Eye (tissue), 1 donor: ENCODE data around the gene RANBP1.

Source experiments
- DNase-seq: peaks from one replicate; pipeline ENCODE4 v3.0.0-alpha.2; 2015

Gene RANBP1

GRCh38 chr22:20089226-20089976, 26.5 kb upstream of the RANBP1 start:
- DNase-seq: no peak

- DNase-seq: no peak
Observed at GRCh38 chr22:20089977-20090729, 25.8 kb upstream of the RANBP1 start.

- DNase-seq: no peak
Observed at GRCh38 chr22:20090730-20091240, 25.1 kb upstream of the RANBP1 start.

GRCh38 chr22:20091690-20092476, 24.0 kb upstream of the RANBP1 start:
- no peak for DNase-seq

GRCh38 chr22:20092477-20092854, 23.4 kb upstream of the RANBP1 start:
- DNase-seq: no peak

GRCh38 chr22:20093418-20094196, 22.3 kb upstream of the RANBP1 start:
- DNase-seq: no peak

GRCh38 chr22:20094197-20094807, 21.6 kb upstream of the RANBP1 start:
- DNase-seq: no peak

- DNase-seq: no peak
Observed at GRCh38 chr22:20095521-20095920, 20.4 kb upstream of the RANBP1 start.

- no peak for DNase-seq
Observed at GRCh38 chr22:20096574-20097420, 19.1 kb upstream of the RANBP1 start.

- no peak for DNase-seq
Observed at GRCh38 chr22:20099099-20099711, 16.7 kb upstream of the RANBP1 start.

GRCh38 chr22:20101638-20102037, 14.3 kb upstream of the RANBP1 start:
- DNase-seq: no peak

- DNase-seq: no peak
Observed at GRCh38 chr22:20102203-20102780, 13.6 kb upstream of the RANBP1 start.

GRCh38 chr22:20105456-20106204, 10.3 kb upstream of the RANBP1 start:
- DNase-seq: no peak

GRCh38 chr22:20106205-20106848, 9.6 kb upstream of the RANBP1 start:
- no peak for DNase-seq

- no peak for DNase-seq
Observed at GRCh38 chr22:20106849-20107237, 9.1 kb upstream of the RANBP1 start.

- DNase-seq: no peak
Observed at GRCh38 chr22:20107471-20107901, 8.4 kb upstream of the RANBP1 start.

GRCh38 chr22:20107951-20108756, 7.8 kb upstream of the RANBP1 start:
- no peak for DNase-seq

- no peak for DNase-seq
Observed at GRCh38 chr22:20108757-20109230, 7.1 kb upstream of the RANBP1 start.
